ENCODE data around the gene POGZ. TPM values are rescaled to one million over a fixed set of nuclear protein-coding genes. Genes with fewer than 3 reads are reported as not detected.
A peak's percentile ranks its signal among the peaks of the same experiment; 100 is the strongest.

POGZ gene
- total and polyA plus RNA-seq, 2 of the 4 experiments (the other 2 are of a cell fraction), result 20.8 to 33.5 TPM

- H3K9me1 ChIP-seq (ENCODE audit: insufficient read depth, low read length), result no peaks in the 10 kb centered on the region
- H3K27ac ChIP-seq (ENCODE audit: insufficient read depth, low read length), result no peak overlapping the region
- no peak overlapping the region for H4K5ac ChIP-seq (ENCODE audit: low read depth, low read length)
- no peak overlapping the region for H3K23ac ChIP-seq (ENCODE audit: low read depth, low read length)
- H2AK9ac ChIP-seq (replicated peaks; ENCODE audit: low read depth, low read length, poor library complexity), result no peak overlapping the region
- no peak overlapping the region for H3K18ac ChIP-seq (ENCODE audit: low read depth, low read length)
- H3K4me1 ChIP-seq (ENCODE audit: control insufficient read depth, insufficient read depth, low read length), result no peaks in the 10 kb centered on the region; the same call in 1 of the 2 replicates
- no peaks in the 10 kb centered on the region for H3K36me3 ChIP-seq (ENCODE audit: control insufficient read depth, insufficient read depth, low read length)
- CTCF ChIA-PET, result interaction anchor here (0.9 to 1.0 kb wide), 2 partner anchors 17 to 26 kb away, joined by 3 to 4 read pairs; no protein-coding TSS in a partner anchor
- H3K9ac ChIP-seq (ENCODE audit: low read depth, low read length), result no peak overlapping the region
- H2BK5ac ChIP-seq (ENCODE audit: low read depth, low read length, poor library complexity, severe bottlenecking), result no peak overlapping the region
- dilution Hi-C loops (cut with HindIII; ENCODE audit: low sequenced_read_pairs, unreplicated experiment) (no loop called here), intact Hi-C loops (cut with micrococcal nuclease) (no loop called here), in situ Hi-C loops (cut with MboI; ENCODE audit: low sequenced_read_pairs) (no loop called here)
- BruUV-seq (replicated peaks), result no TSS peak
- no peak overlapping the region for H2BK20ac ChIP-seq (ENCODE audit: low read depth, low read length)
- H4K91ac ChIP-seq (ENCODE audit: insufficient read depth, low read depth, low read length), result no peak overlapping the region
- H3K56ac ChIP-seq (ENCODE audit: extremely low read depth, insufficient read depth, low read length), result no peak overlapping the region
- no peaks in the 10 kb centered on the region for H3K27me3 ChIP-seq (ENCODE audit: control insufficient read depth, insufficient read depth, low read length)
- WGBS, 2 experiments (ENCODE audit: extremely low coverage in 2 of 2, insufficient read length in 1 of 2), result no CpG with 5 or more reads among the region's 1 CpG
- H2AFZ ChIP-seq (replicated peaks; ENCODE audit: low read length, poor library complexity), result no peak overlapping the region
- ATAC-seq (ENCODE audit: low read depth) (no peak), DNase-seq (peak; percentile 46)
- H4K8ac ChIP-seq (ENCODE audit: low read depth in 2 of 2, low read length in 2 of 2), result no peak overlapping the region
- POLR2A ChIA-PET (ENCODE audit: unreplicated experiment), result no interaction called here
- TF ChIP-seq CHD1 (IDR thresholded peaks at IDR 0.05; ENCODE audit: low read depth, low read length), result no peak
- H3K4me3 ChIP-seq (ENCODE audit: insufficient read depth, low read depth, low read length), result no peak overlapping the region
- H3K4me2 ChIP-seq (ENCODE audit: low read depth, low read length), result no peak overlapping the region
- H2BK15ac ChIP-seq (ENCODE audit: low read depth, low read length), result no peak overlapping the region
- H3K79me1 ChIP-seq (ENCODE audit: low read depth in 1 of 2, low read length in 2 of 2), result no peaks in the 10 kb centered on the region; a peak in 1 of 4 replicates
- H3K9me3 ChIP-seq (ENCODE audit: control insufficient read depth, insufficient read depth, low read length), result no peaks in the 10 kb centered on the region
- no peak overlapping the region for H3K14ac ChIP-seq (replicated peaks; ENCODE audit: low read depth, low read length)
- H4K20me1 ChIP-seq (ENCODE audit: insufficient read depth, low read length), result no peaks in the 10 kb centered on the region
- H2AK5ac ChIP-seq (ENCODE audit: low read depth, low read length), result no peak overlapping the region
- no peak overlapping the region for H3K4ac ChIP-seq (ENCODE audit: low read depth, low read length)
- H2BK120ac ChIP-seq (ENCODE audit: low read depth, low read length), result no peak overlapping the region
These were observed 15.9 kb upstream of the POGZ start for GRCh38 chr1:151475175-151475574.

All from IMR-90 (cell line).